Suprapubic skin (tissue), 4 donors: ENCODE results near the gene CATSPERB. TPM values are rescaled to one million over a fixed set of nuclear protein-coding genes. Genes with fewer than 3 reads are reported as not detected.

Source experiments
- DNase-seq, 2 donors: peaks; one replicate each; pipeline ENCODE4 v3.0.0-alpha.2; 2019; ENCODE audit warnings: low spot score in 2 of 2
- H3K27ac ChIP-seq: fragments of 200-600 bp; sonication (generic); one replicate; pipeline ENCODE4 v1.5.1; 2019
- H3K27me3 ChIP-seq: fragments of 200-600 bp; sonication (generic); one replicate; pipeline ENCODE4 v1.5.1; 2019
- H3K36me3 ChIP-seq: fragments of 200-600 bp; sonication (generic); one replicate; pipeline ENCODE4 v1.5.1; 2019
- H3K4me1 ChIP-seq: fragments of 200-600 bp; sonication (generic); one replicate; pipeline ENCODE4 v1.5.1; 2019
- H3K4me3 ChIP-seq: fragments of 200-600 bp; sonication (generic); one replicate; pipeline ENCODE4 v1.5.1; 2019; ENCODE audit warnings: mild to moderate bottlenecking
- H3K9me3 ChIP-seq: fragments of 200-600 bp; sonication (generic); one replicate; pipeline ENCODE4 v1.5.1; 2019
- EP300 ChIP-seq: sonication (generic); formaldehyde crosslinking; IDR thresholded peaks from one replicate; pipeline ENCODE4 v1.6.1; 2017; ENCODE audit warnings: antibody characterized with exemption
- POLR2A ChIP-seq, 2 donors: fragments of 450-650 bp; IDR thresholded peaks; one replicate each; pipeline ENCODE4 v1.6.1; 2017; ENCODE audit warnings: antibody characterized with exemption in 2 of 2, mild to moderate bottlenecking in 2 of 2, moderate library complexity in 2 of 2
- POLR2AphosphoS5 ChIP-seq, 3 donors: sonication (generic); formaldehyde crosslinking; IDR thresholded peaks; one replicate each; pipeline ENCODE4 v1.6.1; 2017; ENCODE audit warnings: antibody characterized with exemption in 3 of 3
- WGBS: methylation state at CpG from one replicate; pipeline ENCODE4 v1.1.5; 2018; 5-methylcytosine and 5-hydroxymethylcytosine counted together
- total RNA-seq, 4 donors: library from RNA; depleted of rRNA; stranded (reverse); fragments of >200 nt; gene quantifications; one replicate each; pipeline ENCODE4 v1.1.0, GENCODE V29; 2016
- TF ChIP-seq, protein P1 (sequence below), 2 donors: fragments of 200-600 bp in 1 of 2; fragments of 450-650 bp in 1 of 2; sonication (generic) in 1 of 2; IDR thresholded peaks; one replicate each; pipeline ENCODE4 v1.5.1; 2016 to 2019; ENCODE audit warnings: antibody characterized with exemption in 2 of 2, mild to moderate bottlenecking in 1 of 2, moderate library complexity in 1 of 2

CATSPERB gene
- total RNA-seq, 4 donors from 2014 or later: 0.16 to 1.3 (median 0.48) TPM

DNA sequence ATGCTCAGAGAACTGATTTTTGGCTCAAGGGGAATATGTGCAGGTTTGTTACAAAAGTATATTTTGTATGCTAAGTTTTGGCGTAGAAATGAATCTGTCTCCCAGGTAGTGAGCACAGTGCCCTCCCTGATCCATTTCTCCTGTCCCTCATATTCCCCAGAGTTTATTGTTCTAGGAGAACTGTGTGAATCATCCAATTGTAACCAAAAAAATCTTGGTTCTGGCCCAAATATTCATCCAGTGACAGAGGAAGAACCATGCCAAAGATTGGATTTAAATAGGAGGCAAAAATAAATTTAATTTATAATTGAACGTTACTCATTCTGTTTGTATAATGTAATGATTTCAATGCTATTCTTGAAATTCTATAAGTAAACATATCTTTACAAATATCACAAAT lies 4.8 kb downstream of the CATSPERB start:
- DNase-seq: no peak
- H3K4me1 ChIP-seq: no peaks in the 10 kb centered on the region
- H3K9me3 ChIP-seq: no peaks in the 10 kb centered on the region
- H3K36me3 ChIP-seq: no peaks in the 10 kb centered on the region
- 54% methylated on average over 2 of the region's 2 CpGs for WGBS
- TF ChIP-seq POLR2A (IDR thresholded peaks at IDR 0.05): no peak
- no peak for TF ChIP-seq EP300
- no peak for TF ChIP-seq POLR2AphosphoS5 (IDR thresholded peaks at IDR 0.05)
- TF ChIP-seq, protein P1, sequence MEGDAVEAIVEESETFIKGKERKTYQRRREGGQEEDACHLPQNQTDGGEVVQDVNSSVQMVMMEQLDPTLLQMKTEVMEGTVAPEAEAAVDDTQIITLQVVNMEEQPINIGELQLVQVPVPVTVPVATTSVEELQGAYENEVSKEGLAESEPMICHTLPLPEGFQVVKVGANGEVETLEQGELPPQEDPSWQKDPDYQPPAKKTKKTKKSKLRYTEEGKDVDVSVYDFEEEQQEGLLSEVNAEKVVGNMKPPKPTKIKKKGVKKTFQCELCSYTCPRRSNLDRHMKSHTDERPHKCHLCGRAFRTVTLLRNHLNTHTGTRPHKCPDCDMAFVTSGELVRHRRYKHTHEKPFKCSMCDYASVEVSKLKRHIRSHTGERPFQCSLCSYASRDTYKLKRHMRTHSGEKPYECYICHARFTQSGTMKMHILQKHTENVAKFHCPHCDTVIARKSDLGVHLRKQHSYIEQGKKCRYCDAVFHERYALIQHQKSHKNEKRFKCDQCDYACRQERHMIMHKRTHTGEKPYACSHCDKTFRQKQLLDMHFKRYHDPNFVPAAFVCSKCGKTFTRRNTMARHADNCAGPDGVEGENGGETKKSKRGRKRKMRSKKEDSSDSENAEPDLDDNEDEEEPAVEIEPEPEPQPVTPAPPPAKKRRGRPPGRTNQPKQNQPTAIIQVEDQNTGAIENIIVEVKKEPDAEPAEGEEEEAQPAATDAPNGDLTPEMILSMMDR (IDR thresholded peaks at IDR 0.05): no peak
- H3K27me3 ChIP-seq: no peaks in the 10 kb centered on the region
- H3K27ac ChIP-seq: no peak overlapping the region
- no peak overlapping the region for H3K4me3 ChIP-seq

DNA sequence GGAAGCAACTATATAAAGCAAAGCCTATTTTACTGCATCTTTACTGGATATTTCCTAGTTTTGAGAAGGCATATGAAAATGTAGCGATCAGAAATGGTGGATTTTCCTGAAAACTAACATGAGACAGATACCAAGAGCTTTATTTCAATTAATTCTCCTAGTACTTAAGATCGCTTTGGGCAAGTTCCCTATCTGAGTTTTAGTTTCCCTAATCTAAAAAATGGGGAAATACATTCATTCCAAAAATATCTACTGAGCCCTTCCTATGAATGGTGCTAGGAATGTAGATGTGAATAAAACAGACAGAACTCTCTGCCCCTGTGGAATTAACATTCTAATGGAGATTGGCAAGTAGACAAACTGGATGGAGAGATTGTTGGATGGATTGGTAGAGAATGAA lies 8.4 kb downstream of the CATSPERB start:
- H3K36me3 ChIP-seq: no peaks in the 10 kb centered on the region
- no peak overlapping the region for H3K4me3 ChIP-seq
- H3K27ac ChIP-seq: no peak overlapping the region
- no peaks in the 10 kb centered on the region for H3K27me3 ChIP-seq
- no peaks in the 10 kb centered on the region for H3K4me1 ChIP-seq
- no peak for DNase-seq
- TF ChIP-seq EP300 (no peak), POLR2AphosphoS5 (IDR thresholded peaks at IDR 0.05) (no peak), POLR2A (IDR thresholded peaks at IDR 0.05) (no peak)
- TF ChIP-seq, protein P1 (IDR thresholded peaks at IDR 0.05): no peak
- 92% methylated on average over 2 of the region's 2 CpGs for WGBS
- H3K9me3 ChIP-seq: no peaks in the 10 kb centered on the region

DNA sequence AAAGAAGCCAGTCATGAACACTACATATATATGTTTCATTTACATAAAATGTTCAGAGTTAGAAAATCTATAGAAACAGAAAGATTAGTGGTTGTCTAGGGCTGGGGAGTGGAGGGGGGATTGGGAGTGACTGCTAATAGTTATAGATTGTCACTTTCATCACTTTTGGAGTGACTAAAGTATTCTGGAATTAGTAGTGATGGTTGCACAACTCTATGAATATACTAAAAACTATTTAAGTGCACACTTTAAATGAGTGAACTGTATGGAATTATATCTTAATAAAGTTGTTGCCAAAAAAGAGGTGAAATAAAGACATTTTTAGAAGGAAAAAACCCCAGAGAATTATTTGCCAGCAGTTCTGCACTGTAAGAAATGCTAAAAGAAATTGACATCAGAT lies 9.5 kb downstream of the CATSPERB start:
- no peak for DNase-seq
- no peaks in the 10 kb centered on the region for H3K4me1 ChIP-seq
- H3K4me3 ChIP-seq: no peak overlapping the region
- no peaks in the 10 kb centered on the region for H3K27me3 ChIP-seq
- H3K27ac ChIP-seq: no peak overlapping the region
- H3K9me3 ChIP-seq: no peaks in the 10 kb centered on the region
- H3K36me3 ChIP-seq: no peaks in the 10 kb centered on the region
- TF ChIP-seq EP300 (no peak), POLR2A (IDR thresholded peaks at IDR 0.05) (no peak), POLR2AphosphoS5 (IDR thresholded peaks at IDR 0.05) (no peak)
- TF ChIP-seq, protein P1 (IDR thresholded peaks at IDR 0.05): no peak

DNA sequence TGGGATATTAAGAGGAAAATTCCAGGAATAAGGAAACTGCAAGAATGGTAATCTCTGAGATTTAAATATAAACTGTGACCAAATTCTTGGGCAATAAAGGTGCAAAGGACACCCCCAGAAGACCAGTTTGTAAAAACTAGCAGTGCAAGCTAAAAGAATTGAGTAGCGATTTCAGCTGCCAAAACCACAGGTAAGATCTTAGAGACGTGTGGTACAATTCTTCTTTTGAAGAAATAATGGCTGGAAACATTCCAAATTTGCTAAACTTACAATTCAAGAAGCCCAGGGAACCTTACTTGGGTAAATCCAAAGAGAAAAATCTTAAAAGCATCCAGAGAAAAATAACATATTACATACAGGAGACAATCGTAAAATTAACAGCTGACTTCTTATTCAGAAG lies 12.0 kb downstream of the CATSPERB start:
- TF ChIP-seq, protein P1 (IDR thresholded peaks at IDR 0.05): no peak
- TF ChIP-seq POLR2A (IDR thresholded peaks at IDR 0.05): no peak
- TF ChIP-seq POLR2AphosphoS5 (IDR thresholded peaks at IDR 0.05): no peak
- TF ChIP-seq EP300: no peak
- Histone ChIP-seq H3K36me3 (no peaks in the 10 kb centered on the region), H3K9me3 (no peaks in the 10 kb centered on the region), H3K27me3 (no peaks in the 10 kb centered on the region), H3K27ac (no peak overlapping the region), H3K4me3 (no peak overlapping the region), H3K4me1 (no peaks in the 10 kb centered on the region)
- DNase-seq: no peak
- 52% methylated on average over 3 of the region's 3 CpGs for WGBS

DNA sequence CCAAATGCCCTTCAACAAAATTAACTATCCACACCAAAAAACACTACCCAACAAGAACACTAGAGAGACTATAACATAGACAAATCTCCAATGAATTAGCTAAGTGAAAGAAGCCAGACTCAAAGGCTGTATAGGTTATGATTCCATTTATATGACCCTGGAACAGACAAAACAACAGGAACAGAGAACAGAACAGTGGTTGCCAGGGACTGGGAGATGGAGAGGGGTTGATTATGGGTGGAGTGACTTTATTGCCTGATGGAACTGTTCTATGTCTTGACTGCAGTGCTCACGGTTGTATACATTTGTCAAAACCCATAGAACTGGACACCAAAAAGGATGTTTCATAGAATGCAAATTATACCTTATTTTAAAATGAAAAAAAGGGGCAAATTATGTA lies 14.9 kb downstream of the CATSPERB start:
- Histone ChIP-seq H3K27ac (no peak overlapping the region), H3K27me3 (no peaks in the 10 kb centered on the region), H3K4me3 (no peak overlapping the region), H3K36me3 (no peaks in the 10 kb centered on the region), H3K4me1 (no peaks in the 10 kb centered on the region), H3K9me3 (no peaks in the 10 kb centered on the region)
- no peak for TF ChIP-seq EP300
- TF ChIP-seq, protein P1 (IDR thresholded peaks at IDR 0.05): no peak
- TF ChIP-seq POLR2A (IDR thresholded peaks at IDR 0.05): no peak
- no peak for TF ChIP-seq POLR2AphosphoS5 (IDR thresholded peaks at IDR 0.05)
- 83% methylated on average over 1 of the region's 1 CpG for WGBS
- DNase-seq: no peak
